CD4-positive, alpha-beta T cell treated with Interferon alpha-2 for 1 hour (primary cell): ENCODE data around the gene AIFM2.
"Not testable (repeated sequence)": the region's sequence is repeated elsewhere in the genome, so short reads cannot be mapped to it uniquely, and the experiment has no call there.

Experiments
- DNase-seq, 2 donors: peaks; one replicate each; pipeline ENCODE4 v3.0.0-alpha.2; 2020 to 2022

AIFM2 gene

DNA sequence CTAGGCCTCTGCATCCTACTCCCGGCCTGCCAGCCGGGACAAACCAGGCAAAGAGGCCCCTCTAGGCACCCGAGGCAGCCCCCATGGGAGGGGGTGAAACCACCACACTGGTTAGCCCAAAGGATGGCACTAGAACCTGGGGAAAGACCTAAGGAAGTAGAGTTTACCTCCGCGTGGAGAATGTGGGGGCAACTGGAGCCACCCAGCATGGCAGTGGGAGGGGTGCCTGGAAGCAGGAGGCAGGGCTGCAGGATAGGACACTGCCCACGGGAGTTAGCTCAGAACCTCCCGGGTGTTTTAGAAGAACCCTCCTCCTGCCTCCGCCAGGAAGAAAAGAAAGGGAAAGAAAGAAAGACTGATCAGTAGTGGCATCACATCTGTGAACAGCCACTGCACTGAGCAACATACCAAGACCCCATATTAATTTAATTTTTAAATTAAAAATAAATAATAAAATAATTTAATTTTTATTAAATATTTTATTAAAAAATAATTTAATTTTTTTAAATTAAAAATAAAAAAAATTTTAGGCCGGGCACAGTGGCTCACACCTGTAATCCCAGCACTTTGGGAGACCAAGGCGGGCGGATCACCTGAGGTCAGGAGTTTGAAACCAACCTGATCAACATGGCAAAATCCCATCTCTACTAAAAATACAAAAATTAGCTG, 11.2 kb downstream of the AIFM2 start:
- DNase-seq, result no peak

DNA sequence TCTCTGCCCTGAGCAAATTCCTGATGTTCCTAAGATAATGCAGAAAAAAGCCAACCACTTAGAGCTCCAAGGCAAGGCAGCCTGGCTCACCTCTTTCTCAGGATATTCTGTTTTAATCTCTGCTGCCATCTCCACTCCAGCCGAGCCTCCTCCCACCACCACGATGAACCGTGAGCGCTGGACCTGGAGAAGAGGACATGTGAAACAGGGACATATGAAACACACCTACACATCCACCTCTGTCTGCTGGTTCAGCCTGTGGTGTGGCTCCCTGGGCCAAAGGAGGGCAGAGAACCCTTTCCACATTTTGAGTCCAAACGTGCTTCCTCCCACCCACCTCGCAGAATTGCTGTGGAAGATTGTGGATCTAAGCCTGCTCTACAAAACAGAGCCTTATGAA, 12.2 kb downstream of the AIFM2 start:
- DNase-seq, result no peak

DNA sequence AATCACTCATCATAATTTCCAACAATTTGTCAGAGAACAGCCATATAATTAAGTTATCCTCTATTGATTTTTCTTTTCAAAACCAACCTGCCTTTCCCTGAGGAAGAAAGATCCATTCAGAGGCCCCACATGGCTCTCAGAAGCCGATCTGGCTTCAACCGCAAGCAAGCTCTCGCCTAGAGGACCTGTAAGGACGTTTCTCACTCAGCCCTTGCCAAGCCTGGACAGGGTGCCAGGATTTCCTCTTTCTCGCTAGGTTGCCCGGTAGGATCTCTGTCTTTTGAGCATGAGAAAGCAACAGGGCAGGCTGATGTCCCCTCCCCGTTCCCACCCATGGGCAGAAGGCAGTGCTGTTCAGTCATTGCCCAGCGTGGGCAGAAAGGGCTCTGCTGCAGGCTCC, 13.0 kb downstream of the AIFM2 start:
- no peak for DNase-seq

DNA sequence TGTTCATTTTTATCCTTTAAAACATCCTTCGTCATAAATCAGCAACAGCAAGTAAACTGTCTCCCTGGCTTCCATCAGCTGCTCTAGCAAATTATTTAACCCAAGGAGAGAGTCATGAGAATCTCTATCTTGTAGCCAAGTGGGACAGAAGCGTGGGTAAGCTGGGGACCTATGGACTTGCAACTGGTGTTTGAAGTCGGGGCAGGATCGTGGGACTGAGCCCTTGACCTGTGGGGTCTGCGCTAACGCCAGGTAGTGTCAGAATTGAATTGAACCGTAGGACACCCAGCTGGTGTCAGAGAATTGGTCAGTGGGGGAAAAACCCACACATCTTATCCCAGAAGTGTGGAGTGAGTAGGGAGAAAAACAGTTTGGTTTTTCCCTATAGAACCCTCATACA, 13.4 kb downstream of the AIFM2 start:
- DNase-seq, result no peak

DNA sequence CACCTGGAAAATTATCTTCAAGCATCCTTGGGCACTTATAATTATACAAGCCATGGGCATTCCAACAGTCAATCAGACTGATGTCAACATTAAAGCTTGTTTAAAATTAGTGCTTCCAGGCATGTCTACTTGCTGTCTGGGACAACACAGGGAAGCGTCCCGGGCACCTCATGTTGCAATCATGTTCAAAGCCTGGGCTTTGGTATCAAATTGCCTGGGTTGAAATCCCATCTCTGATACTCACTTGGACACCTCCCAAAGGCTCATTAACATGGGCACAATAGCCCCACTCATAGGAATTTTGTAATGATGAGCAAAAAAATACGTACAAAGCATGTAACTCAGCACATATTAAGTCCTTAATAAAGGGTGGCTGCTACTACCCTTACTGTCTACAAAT, 14.4 kb downstream of the AIFM2 start:
- no peak for DNase-seq

DNA sequence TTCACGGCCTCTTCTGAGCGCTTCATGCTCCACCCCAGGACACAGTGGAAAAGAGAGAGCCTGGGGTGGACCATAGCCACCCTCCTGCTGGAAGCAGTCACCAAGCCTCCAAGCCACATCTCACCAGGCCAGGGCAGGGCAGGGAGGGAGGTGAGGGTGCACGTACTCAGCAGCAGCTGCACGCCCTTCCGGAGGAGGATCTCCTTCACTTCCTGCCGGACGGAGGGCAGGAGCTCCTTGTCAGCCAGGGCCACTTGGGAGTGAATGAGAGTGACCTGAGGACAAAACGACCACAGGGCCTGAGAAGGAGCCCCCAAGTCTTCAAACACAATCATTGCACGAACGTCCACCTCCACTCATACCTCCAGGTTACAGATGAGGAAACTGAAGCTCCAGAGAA, 15.0 kb downstream of the AIFM2 start:
- DNase-seq, result no peak

DNA sequence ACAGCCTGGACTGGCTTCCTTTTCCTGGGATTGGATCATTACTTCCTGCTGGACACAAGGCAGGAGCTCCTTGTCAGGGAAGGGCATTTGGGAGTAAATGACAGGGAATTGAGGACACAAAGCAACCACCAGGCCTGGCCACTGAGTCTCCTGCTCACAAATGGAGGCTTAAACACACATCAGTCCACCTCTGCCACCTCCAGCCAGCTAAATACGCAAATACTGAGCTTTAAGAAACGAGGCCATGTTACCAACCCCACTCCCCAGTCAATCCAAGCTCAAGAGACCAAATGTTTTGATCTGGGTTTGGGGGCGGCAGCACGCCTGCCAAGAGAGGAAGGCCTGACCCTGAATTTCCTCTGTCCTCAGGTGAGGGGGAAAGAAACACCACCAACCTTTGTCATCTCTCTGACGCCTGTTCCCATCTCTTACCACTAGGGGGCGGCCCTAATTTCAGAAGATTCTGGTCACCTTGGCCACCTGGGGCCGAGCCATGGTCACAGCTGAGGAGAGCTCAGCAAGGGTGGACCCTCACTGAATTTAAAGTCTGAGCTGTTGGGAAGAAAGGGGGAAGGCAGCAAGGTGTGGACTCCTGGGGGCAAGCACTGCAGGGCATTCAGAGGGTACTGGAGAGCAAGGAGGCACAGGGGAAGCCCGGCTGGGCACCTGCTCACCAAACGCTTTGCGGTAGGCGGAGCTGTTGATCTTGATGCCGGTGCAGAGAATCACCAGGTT, 16.5 kb downstream of the AIFM2 start:
- DNase-seq, result peak; percentile 29 to 69

DNA sequence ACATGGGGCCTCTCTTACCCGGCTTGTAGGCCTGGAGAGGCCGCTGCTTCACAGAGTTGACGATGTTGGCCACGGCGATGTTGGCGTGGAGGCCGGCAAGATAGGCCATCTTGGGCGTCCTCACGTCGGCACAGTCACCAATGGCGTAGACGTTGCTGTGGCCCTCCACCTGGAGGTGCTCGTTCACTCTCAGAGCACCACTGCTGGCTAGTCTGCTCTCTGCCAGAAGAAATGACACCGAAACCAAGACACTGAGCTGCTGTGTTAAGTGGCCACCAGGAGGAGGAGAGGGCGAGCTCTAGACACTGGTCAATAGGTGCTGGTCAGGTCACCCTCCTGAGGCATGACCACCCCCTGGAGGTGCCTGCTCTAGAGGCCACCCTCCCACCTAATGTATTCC, 17.7 kb downstream of the AIFM2 start:
- no peak for DNase-seq

DNA sequence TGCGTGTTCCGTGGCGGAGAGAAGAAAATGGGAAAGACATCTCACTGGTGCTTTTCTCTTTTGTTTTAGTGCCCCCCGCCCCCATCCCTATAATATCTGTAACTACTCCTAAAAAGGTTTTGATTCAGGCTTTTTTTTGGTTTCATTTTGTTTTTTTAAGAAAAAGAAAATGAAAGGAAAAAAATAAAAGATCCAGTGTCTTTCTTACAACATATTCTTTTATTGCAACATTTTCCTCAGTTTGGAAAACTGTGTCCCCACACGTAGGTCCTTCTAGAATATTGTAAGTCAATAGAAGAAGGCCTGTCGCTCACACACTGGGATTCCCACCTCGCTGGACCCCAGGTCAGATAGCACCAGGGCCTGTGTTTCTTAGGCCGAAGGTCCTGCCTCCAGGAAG, 20.6 kb downstream of the AIFM2 start:
- DNase-seq, result no peak

DNA sequence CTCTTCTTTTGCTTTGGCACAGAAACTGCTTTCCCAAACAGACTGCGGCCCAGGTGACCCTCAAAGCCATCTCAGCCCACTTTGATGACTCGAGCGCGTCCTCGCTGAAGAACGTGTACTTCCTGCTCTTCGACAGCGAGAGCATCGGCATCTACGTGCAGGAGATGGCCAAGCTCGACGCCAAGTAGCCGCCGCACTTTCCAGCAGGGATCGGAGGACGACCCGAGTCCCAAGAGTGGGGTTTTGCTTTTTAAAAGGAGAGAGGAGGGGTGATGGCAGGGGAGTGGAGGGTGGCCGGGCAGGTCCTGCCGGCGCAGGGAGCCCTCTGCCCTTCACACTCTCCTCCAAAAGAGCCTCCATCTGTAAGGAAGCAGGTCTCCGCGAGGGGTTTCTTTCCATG, 21.1 kb downstream of the AIFM2 start:
- no peak for DNase-seq

DNA sequence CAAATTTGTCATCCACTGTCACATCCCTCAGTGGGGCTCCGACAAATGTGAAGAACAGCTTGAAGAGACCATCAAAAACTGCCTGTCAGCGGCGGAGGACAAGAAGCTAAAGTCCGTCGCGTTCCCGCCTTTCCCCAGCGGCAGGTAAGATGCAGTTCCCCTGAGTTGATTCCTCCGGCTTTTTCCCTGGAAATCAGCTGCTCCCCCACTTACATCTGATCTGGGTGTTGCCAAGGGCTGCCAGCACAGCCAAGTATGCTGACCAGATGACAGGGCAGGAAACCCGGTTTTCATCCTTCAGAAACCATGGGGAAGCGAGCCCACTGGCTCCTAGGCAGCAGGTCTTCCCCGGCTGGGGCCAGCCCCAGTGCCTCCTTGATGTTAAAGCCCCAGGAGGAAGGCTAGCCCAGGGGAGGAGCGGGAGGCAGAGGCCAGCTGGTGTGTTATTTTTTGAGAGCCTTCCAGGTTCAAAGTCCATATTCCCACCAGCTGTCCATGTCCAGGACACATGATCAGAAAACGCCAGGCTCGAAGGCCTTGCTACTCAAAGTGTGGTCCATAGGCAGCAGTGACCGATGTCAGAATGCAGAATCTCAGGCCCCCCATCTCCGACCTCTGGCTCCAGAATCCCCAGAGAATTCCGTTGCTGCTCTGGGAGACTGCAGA, 23.4 kb downstream of the AIFM2 start:
- no peak for DNase-seq

DNA sequence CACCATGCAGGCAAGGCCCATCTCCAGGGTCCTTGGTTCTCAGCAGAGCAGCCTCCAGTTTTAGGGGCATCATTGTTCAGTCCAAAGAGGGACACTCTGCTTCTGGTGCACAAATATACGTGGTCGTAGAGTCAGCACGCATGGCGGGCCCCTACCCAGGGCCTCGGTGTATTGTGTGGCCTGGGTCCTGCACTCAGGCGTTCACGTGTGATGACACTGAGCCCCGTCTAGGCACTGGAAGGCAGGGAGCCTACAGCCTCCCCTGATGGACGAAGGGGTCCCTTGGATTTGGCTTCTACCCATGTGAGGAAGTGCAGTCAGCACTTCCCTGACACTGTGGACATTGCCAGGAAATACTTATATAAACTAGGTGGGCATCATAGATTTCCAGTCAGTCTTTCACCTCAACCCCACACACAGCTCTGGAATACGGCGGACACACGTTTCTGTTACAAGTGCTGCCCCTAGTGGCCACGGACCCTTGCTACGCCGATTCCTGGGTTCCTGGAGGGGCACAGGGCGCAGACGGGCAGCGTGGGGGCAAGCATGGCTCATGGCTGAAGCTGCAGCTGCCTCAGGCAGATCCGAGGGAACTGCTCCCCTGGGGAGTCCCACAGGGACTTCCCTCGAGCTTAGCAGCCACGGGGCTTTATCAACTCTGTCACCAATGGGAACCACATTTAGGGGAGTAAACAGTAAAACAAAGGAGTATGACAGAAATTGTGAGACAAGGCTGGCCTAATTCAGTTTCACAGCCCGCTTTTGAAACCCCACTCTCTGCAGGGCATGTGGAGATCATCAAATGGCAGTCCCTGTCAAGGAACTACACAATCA, 25.4 kb downstream of the AIFM2 start:
- DNase-seq, result peak in 1 of 2 donors; percentile 17

DNA sequence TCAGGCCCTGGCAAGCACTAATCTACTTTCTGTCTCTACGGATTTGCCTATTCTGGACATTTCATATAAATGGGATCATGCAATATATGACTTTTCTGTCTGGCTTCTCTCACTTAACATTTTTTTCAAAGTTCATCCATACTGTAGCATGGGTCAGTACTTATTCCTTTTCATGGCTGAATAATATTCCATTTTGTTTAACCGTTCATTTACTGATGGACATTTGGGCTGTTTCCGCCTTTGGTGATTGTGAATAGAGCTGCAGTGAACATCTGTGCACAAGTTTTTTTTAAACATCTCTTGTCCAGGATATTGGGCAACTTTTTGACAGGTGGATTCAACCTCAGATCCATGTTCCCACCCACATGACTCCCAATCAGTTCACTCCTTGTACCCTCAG, 31.0 kb downstream of the AIFM2 start:
- DNase-seq, result no peak

DNA sequence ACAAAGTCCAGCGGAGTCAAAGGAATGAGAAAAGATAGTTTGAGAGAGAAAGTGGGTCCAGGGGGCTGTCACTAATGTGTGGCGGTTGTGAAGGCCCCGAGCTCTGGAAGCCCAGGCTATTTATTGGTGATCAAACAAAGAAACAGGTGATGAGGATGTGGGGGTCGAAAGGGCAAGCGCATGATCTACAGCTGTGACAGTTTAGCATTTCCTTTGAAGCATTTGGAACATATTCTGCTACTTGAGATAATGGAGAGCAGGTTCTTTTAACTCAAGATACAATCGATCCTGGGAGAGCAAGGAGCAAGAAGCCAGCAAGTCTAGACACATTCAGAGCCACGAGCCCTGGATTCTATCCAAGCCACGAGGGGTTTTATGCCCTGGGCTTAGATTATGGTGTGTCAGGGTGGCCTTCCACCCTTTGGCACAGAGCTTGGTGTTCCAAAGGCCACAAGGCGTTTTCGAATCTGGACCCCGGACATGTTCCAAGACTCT, 31.5 kb downstream of the AIFM2 start:
- not testable (repeated sequence) for DNase-seq

DNA sequence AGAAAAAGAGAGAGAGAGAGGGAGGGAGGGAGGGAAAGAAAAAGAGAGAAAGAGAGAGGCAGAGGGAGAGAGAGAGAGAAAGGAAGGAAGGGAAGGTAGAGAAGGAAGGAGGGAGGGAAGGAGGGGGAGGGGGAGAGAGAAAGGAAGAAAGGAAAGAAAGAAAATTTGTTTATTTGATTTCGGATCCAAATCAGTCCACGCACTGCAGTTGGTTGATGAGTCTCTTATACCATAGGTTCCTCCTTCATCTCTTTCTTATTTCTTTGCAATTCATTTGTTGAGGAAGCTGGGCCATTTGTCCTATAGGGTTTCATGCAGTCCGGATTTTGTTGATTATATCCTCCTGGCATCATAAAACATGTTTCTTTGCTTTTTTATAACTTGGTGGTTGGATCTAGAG, 34.4 kb downstream of the AIFM2 start:
- no peak for DNase-seq

DNA sequence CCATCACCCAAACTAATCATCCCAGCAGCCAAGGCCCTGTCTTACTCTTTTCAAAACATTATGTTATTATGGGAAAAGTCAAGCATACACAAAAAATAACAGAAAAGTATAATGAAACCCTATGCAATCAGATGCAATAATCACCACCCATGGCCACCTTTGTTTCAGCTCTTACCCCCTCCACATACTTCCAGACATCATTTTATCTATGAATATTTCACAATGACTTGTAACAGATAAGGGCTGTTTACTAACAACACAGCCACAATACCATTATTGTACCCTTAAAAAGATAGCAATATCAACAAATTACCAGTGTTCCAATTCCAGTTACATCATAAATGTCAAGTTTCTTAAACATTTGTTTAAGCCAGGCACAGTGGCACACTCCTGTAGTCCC, 35.2 kb downstream of the AIFM2 start:
- no peak for DNase-seq

DNA sequence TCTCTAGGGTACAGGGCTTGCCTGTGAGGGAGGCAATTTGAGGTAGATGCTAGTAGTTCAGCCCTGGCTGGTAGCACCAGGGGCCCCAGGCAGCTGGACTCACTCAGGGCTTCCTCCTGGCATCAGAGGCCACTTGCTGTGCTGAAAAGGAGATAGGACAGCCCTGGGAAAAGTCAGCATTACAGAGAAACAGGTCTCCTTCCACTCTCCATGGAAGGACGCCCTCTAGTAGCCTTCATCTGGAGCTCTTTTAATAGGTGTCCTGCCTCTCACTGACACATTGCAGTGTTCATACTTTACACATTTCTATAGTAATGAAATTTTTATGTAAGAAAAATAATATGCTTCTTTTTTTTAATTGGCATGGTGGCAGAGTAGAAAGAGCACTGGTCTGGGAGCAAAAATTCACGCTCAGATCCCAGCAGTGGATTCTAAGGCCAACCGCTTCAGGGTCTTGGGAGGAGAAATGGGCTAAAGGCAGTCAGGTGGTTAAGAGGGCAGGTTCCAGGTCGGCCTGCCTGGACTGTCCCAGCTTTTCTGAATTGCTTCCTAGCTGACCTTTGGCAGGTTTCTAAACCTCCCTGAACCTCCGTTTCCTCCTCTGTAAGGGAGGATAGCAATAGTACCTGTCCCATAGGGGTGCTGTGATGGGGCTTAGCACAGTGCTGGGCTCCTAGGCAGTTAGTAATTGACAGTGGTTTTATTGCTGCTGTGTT, 35.8 kb downstream of the AIFM2 start:
- no peak for DNase-seq

DNA sequence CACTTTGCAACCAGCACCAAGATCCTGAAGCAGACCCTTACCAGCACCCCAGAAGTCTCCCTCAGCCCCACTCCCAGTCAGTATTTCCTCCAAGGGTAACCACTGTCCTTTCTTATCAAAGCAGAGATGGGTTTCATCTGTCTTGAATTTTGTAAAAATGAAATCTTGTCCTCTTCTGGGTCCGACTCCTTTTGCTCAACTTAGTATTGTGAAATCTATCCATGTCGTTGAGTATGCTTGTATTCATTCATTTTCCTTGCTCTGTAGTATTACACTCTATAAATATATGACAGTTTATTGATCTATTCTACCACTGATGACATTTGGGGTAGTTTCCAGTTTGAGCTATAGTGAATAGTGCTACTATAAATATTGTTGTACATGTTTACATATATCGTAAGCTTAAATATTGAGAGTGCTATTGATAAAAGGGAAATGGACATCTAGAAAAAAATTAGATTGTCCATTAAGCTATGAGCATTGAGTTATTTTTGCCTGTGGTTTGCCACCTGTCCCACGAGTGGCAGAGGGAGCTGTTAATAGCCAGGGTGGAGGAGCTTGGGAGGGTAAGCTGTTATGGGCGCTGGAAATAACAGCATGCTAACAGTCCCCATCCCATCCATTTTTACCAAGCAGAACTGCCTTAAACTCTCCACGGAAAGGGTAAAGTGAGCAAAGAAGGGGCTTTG, 36.5 kb downstream of the AIFM2 start:
- DNase-seq, result no peak

DNA sequence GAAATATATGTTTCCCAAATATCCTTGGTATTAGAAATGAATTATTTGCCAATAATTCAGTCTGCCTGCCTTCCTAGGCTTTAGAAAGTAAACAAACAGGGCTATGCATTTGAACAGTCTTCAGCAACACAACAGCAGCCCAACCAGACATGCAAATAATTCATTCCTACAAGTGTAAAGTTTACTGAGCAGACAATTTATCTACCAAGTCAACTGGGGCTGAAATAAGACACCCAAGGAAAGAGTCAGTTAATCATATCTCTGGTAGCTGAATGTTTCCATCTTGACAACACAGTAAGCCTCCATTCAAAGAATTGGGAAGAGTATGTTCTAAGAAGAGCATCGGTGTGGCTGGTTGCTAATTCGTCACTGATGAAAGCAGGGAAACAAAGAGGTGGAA, 38.4 kb downstream of the AIFM2 start:
- DNase-seq, result no peak

DNA sequence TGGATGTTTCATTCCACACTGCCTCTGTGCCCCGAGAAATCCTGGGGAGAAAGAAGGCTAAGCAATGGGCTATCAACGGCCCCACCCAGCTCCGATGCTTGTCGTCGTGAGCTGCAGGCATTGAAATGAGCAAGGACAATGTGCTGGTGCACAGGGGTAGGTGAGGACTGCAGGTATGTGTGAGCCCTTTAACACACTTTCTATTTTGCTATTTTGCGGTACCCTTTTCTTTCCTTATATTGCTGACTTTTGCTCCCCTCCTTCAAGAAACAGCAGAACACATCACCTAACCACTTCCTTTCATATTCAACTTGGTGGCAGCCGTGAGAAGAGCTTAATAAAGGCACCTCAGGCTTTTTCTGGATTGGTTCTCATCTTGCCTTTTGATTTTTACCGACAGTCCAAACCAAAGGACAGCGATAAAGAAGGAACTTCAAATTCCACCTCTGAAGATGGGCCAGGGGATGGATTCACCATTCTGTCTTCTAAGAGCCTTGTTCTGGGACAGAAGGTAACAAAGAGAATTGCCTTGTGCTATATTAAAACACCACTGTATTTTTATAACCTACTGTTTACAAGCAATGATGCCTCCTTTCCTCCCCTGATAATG, 39.2 kb downstream of the AIFM2 start:
- peak in 1 of 2 donors; percentile 59 for DNase-seq

DNA sequence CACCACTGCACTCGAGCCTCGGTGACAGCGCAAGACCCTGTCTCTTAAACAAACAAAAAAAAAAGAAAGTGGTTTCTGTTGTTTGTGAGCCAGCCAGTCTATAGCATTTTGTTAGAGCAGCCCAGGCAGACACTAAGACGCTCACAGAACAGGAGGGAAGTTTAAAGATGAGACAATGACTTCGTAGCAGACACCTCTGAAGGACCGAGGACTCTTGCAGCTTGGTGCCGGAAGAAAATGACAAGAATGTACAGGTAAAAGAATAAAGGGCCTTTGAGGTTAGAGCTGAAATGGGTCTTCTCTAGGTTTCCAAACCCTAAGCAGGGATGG, 40.3 kb downstream of the AIFM2 start:
- no peak for DNase-seq

DNA sequence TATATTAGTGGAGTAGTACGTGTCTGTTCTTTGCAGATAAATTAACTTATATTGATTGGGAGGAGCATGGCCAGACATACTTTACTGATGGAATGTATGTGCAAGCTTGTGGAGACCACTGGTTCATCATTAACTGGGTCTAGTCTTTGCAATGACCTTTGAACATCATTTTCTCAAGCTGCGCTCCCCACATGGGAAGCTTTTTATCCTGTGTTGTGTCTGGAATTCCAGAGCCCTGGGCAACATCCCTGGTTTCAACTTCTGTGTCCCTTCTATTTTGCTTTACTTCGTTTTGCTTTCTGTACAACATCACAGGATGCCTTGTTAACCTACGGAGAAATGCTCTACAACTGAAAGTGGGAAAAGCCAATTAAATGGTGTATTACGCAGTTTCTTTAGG, 41.7 kb downstream of the AIFM2 start:
- DNase-seq, result no peak
